NCI-H1417 (cell line): ENCODE measurements around the gene CFHR3.
"Not testable (repeated sequence)": the region's sequence is repeated elsewhere in the genome, so short reads cannot be mapped to it uniquely, and the experiment has no call there.

ENCODE experiments used
- DNase-seq, 3 experiments: peaks; one replicate each; lab custom pipeline; 2025; lab: John Stamatoyannopoulos, UW

Gene CFHR3

GRCh38 chr1:196774603-196775002 is at the start of gene CFHR3:
Gene CFHR3 (plus strand): TSS chr1:196774840. CDS start chr1:196774887, 47 bp downstream.
- no peak for DNase-seq

GRCh38 chr1:196732526-196732925 is 42.1 kb upstream of the CFHR3 start:
- no peak for DNase-seq

- DNase-seq, result no peak
These were observed 41.3 kb upstream of the CFHR3 start for GRCh38 chr1:196733091-196733970.

GRCh38 chr1:196734006-196734405 is 40.6 kb upstream of the CFHR3 start:
- no peak for DNase-seq

GRCh38 chr1:196734460-196734859 is 40.2 kb upstream of the CFHR3 start:
- DNase-seq, result no peak

- no peak for DNase-seq
These were observed 35.9 kb upstream of the CFHR3 start for GRCh38 chr1:196738730-196739129.

- peak; percentile 24 to 85 (median 79) for DNase-seq
These were observed 31.4 kb upstream of the CFHR3 start for GRCh38 chr1:196743244-196743643.

GRCh38 chr1:196765019-196765740 is 9.5 kb upstream of the CFHR3 start:
- DNase-seq, result not testable (repeated sequence)

- not testable (repeated sequence) for DNase-seq
These were observed 4.8 kb upstream of the CFHR3 start for GRCh38 chr1:196769823-196770222.

- DNase-seq, result no peak
These were observed 927 bp upstream of the CFHR3 start for GRCh38 chr1:196773713-196774112.

- no peak for DNase-seq
These were observed 465 bp upstream of the CFHR3 start for GRCh38 chr1:196774175-196774574.

GRCh38 chr1:196777603-196778002 is 3.0 kb downstream of the CFHR3 start:
- no peak for DNase-seq

GRCh38 chr1:196779093-196779492 is 4.5 kb downstream of the CFHR3 start:
- DNase-seq, result no peak

GRCh38 chr1:196791252-196791651 is 16.6 kb downstream of the CFHR3 start:
- not testable (repeated sequence) for DNase-seq

GRCh38 chr1:196794103-196794502 is 19.5 kb downstream of the CFHR3 start:
- peak; percentile 75 to 98 (median 84) for DNase-seq

- no peak for DNase-seq
These were observed 23.3 kb downstream of the CFHR3 start for GRCh38 chr1:196797891-196798290.

- not testable (repeated sequence) for DNase-seq
These were observed 27.3 kb downstream of the CFHR3 start for GRCh38 chr1:196801920-196802319.

- DNase-seq, result no peak
These were observed 34.0 kb downstream of the CFHR3 start for GRCh38 chr1:196808529-196809235.

GRCh38 chr1:196817442-196817841 is 42.8 kb downstream of the CFHR3 start:
- DNase-seq, result peak in 1 of 3 experiments; percentile 7

GRCh38 chr1:196819531-196819930 is 44.9 kb downstream of the CFHR3 start, which contains the start of gene CFHR1:
Gene CFHR1 (plus strand): TSS chr1:196819731. CDS start chr1:196819845, 114 bp downstream.
- DNase-seq, result not testable (repeated sequence)

- DNase-seq, result peak in 2 of 3 experiments; percentile 45 to 51
These were observed 53.2 kb downstream of the CFHR3 start for GRCh38 chr1:196827860-196828259.
